Activated T-cell treated with anti-CD3 and anti-CD28 coated beads, Interleukin-2, amount 50 U/mL, for 72 hours (primary cell): ENCODE data around the gene CADPS. TPM values are rescaled to one million over a fixed set of nuclear protein-coding genes. Genes with fewer than 3 reads are reported as not detected.

Source experiments
- ATAC-seq, 2 donors: fragments of 150-1000 bp; cut with Tn5 transposase; replicated peaks in 1 of 2; 2 replicates each; pipeline ENCODE4 v1.10.0; 2021; ENCODE audit warnings: moderate library complexity in 2 of 2, mild to moderate bottlenecking in 1 of 2
- DNase-seq, 2 donors: peaks; one replicate each; pipeline ENCODE4 v3.0.0; 2021 to 2022; ENCODE audit warnings: mixed read lengths in 1 of 2
- H3K27ac Mint-ChIP-seq: one replicate; pipeline ENCODE4 v1.8.0; 2022; ENCODE audit warnings: mild to moderate bottlenecking, moderate library complexity, mixed read lengths
- H3K27me3 Mint-ChIP-seq: one replicate; pipeline ENCODE4 v1.8.0; 2022; ENCODE audit warnings: low read depth, mixed read lengths
- H3K36me3 Mint-ChIP-seq, 2 donors: one replicate each; pipeline ENCODE4 v1.8.0; 2022; ENCODE audit warnings: mixed read lengths in 2 of 2, mild to moderate bottlenecking in 1 of 2; ENCODE audit not compliant: insufficient read depth in 2 of 2
- H3K4me1 Mint-ChIP-seq: one replicate; pipeline ENCODE4 v1.8.0; 2022; ENCODE audit warnings: low read depth, mixed read lengths
- H3K4me3 Mint-ChIP-seq, 2 donors: one replicate each; pipeline ENCODE4 v1.8.0; 2022; ENCODE audit warnings: mild to moderate bottlenecking in 2 of 2, mixed read lengths in 2 of 2, moderate library complexity in 2 of 2
- H3K9me3 Mint-ChIP-seq, 2 donors: one replicate each; pipeline ENCODE4 v1.8.0; 2022; ENCODE audit warnings: mixed read lengths in 2 of 2
- total RNA-seq, 2 donors: library from RNA; stranded (reverse); gene quantifications; one replicate each; pipeline ENCODE4 v1.2.3, GENCODE V29; 2022

The CADPS gene
- total RNA-seq, 2 donors from 2014 or later, result not detected

DNA sequence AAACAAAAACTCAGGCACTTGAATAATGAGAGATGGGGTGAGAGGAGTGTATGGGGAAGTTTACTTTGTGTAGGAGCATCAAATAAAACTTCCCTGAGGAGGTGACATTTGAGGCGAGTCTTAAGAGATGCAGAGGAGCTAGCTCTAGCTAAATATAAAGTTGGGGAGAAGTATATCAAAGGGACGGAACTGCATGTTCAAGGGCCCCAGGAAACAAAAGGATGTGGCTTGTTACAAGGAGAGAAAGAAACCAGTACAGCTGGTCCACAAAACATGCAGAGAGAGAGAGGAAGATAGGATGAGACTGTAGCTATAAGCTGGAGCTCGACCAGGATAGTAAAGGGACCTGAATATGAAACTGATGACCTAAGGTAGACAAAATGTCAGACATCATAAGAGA, 519.5 kb downstream of the CADPS start:
- DNase-seq, result no peak
- Mint-ChIP-seq H3K36me3 (no peaks in the 10 kb centered on the region), H3K27ac (no peak overlapping the region), H3K9me3 (no peaks in the 10 kb centered on the region), H3K4me1 (no peaks in the 10 kb centered on the region), H3K27me3 (peaks cover 10% of the 10 kb centered on the region), H3K4me3 (no peak overlapping the region)
- ATAC-seq, result no peak
